Nephron progenitor cell (in vitro differentiated cells): ENCODE data around the gene MIA2.
"Not testable (repeated sequence)": the region's sequence is repeated elsewhere in the genome, so short reads cannot be mapped to it uniquely, and the experiment has no call there.

Source experiments
- DNase-seq: peaks from one replicate; pipeline ENCODE4 v3.0.0; 2021
- H3K27ac Mint-ChIP-seq: 2 replicates; pipeline ENCODE4 v1.8.0; 2021; ENCODE audit warnings: mild to moderate bottlenecking, moderate library complexity, mixed read lengths
- H3K27me3 Mint-ChIP-seq: 2 replicates; pipeline ENCODE4 v1.8.0; 2021; ENCODE audit warnings: mild to moderate bottlenecking, low read depth, mixed read lengths; ENCODE audit not compliant: poor library complexity
- H3K36me3 Mint-ChIP-seq: 2 replicates; pipeline ENCODE4 v1.8.0; 2021; ENCODE audit warnings: low read depth, mixed read lengths
- H3K4me1 Mint-ChIP-seq: 2 replicates; pipeline ENCODE4 v1.8.0; 2021; ENCODE audit warnings: mixed read lengths
- H3K4me3 Mint-ChIP-seq: 2 replicates; pipeline ENCODE4 v1.8.0; 2021; ENCODE audit warnings: mild to moderate bottlenecking, moderate library complexity, mixed read lengths
- H3K9me3 Mint-ChIP-seq: 2 replicates; pipeline ENCODE4 v1.8.0; 2021; ENCODE audit warnings: mild to moderate bottlenecking, moderate library complexity, mixed read lengths
- CTCF ChIP-seq: fragments of 200-600 bp; sonication (generic); IDR thresholded peaks from 2 replicates; pipeline ENCODE4 v1.5.0; 2021; ENCODE audit warnings: antibody characterized with exemption

Gene MIA2

DNA sequence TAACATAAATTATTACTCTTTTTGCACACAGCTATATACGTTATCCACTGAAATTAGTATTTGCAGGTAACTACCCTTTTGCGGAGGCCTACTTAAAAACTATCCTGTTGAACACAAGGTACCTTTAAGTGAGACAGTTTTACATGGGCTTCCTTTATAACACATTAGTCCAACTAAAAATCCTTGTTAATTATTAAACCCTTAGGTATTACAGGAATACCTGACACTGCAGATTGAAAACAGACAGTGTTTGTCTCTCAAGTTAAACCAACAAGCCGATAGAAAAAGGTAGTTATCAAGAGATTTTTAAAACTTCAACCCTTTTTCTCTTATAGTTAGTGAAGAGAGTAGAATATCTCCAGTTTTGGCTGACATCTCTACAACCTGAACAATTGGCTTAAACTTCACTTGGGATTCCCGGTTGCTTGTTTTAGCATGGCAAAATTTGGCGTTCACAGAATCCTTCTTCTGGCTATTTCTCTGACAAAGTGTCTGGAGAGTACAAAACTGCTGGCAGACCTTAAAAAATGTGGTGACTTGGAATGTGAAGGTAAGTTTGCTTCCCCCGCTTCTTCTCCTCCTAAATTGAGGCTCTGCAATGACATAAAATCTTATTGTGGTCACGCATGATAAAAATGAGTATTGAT lies at the start of gene MIA2:
Gene MIA2 (plus strand): TSS at position 236 of the 647 bp plus-strand sequence. CDS start 200 bp downstream, at position 436.
- TF ChIP-seq CTCF = no peak
- no peaks in the 10 kb centered on the region for H3K27me3 Mint-ChIP-seq
- H3K27ac Mint-ChIP-seq = no peak within 1 kb of the TSS

DNA sequence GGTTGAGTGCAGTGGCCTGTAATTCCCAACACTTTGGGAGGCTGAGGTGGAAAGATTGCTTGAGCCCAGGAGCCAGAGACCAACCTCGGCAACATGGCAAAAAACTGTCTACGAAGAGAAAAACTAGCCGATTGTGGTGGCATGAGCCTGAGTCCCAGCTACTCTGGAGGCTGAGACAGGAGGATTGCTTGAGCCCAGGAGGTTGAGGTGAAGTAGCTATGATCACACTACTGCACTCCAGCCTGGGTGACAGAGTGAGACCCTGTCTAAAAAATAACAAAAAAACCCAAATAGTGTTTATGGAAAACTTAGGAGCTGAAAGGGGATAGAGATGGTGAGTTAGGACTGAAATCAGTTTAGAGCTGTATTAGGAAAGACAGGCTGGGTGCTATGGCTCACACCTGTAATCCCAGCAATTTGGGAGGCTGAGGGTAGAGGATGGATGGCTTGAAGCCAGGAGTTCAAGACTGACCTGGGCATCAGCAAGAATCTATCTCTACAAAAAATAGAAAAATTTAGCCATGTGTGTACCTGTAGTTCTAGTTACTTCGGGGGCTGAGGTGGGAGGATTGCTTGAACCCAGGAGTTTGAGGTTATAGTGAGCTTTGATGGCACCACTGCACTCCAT lies 49.0 kb upstream of the MIA2 start:
- Mint-ChIP-seq H3K27me3 (peaks cover 3% of the 10 kb centered on the region), H3K4me3 (no peak overlapping the region), H3K4me1 (no peaks in the 10 kb centered on the region), H3K9me3 (no peaks in the 10 kb centered on the region), H3K27ac (no peak overlapping the region), H3K36me3 (peaks cover 34% of the 10 kb centered on the region)
- DNase-seq = no peak
- TF ChIP-seq CTCF = no peak

More for the DNA sequence above, at the start of gene MIA2:
- Mint-ChIP-seq H3K36me3 (no peaks in the 10 kb centered on the region), H3K4me1 (no peaks in the 10 kb centered on the region), H3K4me3 (no peak within 1 kb of the TSS), H3K9me3 (no peaks in the 10 kb centered on the region)
- no peak for DNase-seq

- Mint-ChIP-seq H3K36me3 (peaks cover 34% of the 10 kb centered on the region), H3K27me3 (peaks cover 3% of the 10 kb centered on the region), H3K9me3 (no peaks in the 10 kb centered on the region), H3K27ac (no peak overlapping the region), H3K4me3 (no peak overlapping the region), H3K4me1 (no peaks in the 10 kb centered on the region)
- no peak for TF ChIP-seq CTCF
- no peak for DNase-seq
These were observed 48.3 kb upstream of the MIA2 start for GRCh38 chr14:39185256-39186049.

DNA sequence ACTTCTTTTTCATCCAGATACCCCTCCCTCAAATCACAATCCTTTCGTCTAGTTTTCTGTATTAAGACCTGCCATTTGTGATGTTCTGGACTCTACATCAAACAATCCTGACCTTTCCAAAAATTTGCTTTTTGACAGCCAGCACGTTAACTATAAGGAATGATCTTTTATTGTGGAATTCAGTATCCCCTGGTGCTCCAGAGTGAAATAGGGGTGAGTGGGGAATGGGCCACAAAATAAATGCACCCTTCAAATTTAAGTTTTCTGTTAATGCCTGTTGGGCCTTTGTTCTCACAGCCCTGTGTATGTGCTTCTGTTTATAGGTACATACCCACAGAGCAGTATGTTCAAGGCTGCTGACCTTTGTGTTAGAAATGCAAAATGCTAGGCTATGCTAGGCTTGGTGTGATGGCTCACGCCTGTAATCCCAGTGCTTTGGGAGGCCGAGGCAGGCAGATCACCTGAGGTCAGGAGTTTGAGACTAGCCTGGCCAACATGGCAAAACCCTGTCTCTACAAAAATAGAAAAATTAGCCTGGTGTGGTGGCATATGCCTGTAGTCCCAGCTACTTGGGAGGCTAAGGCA lies 46.7 kb upstream of the MIA2 start:
- Mint-ChIP-seq H3K9me3 (no peaks in the 10 kb centered on the region), H3K36me3 (peaks cover 34% of the 10 kb centered on the region), H3K27me3 (peaks cover 3% of the 10 kb centered on the region), H3K27ac (peak overlapping the region; percentile 78), H3K4me3 (no peak overlapping the region), H3K4me1 (no peaks in the 10 kb centered on the region)
- no peak for DNase-seq
- TF ChIP-seq CTCF = no peak

GRCh38 chr14:39203659-39204606 lies 29.8 kb upstream of the MIA2 start:
- TF ChIP-seq CTCF = no peak
- Mint-ChIP-seq H3K4me1 (peaks cover 11% of the 10 kb centered on the region), H3K9me3 (peaks cover 10% of the 10 kb centered on the region), H3K27ac (peak overlapping the region; percentile 88), H3K4me3 (no peak overlapping the region), H3K36me3 (no peaks in the 10 kb centered on the region), H3K27me3 (no peaks in the 10 kb centered on the region)
- no peak for DNase-seq

DNA sequence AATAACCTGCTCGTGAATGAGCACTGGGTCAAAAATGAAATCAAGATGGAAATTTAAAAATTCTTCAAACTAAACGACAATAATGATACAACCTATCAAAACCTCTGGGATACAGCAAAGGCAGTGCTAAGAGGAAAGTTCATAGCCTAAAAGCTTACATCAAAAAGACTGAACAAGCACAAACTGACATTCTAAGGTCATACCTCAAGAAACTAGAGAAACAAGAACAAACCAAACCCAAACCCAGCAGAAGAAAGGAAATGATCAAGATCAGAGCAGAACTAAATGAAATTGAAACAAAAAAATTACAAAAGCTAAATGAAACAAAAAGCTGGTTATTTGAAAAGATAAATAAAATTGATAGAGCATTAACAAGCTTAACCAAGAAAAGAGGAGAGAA lies 26.3 kb upstream of the MIA2 start:
- H3K4me3 Mint-ChIP-seq, H3K27ac Mint-ChIP-seq, DNase-seq, H3K27me3 Mint-ChIP-seq, H3K36me3 Mint-ChIP-seq, H3K9me3 Mint-ChIP-seq: not testable (repeated sequence)
- peaks cover 11% of the 10 kb centered on the region for H3K4me1 Mint-ChIP-seq
